ENCODE results near the gene MSX2.

The MSX2 gene

DNA sequence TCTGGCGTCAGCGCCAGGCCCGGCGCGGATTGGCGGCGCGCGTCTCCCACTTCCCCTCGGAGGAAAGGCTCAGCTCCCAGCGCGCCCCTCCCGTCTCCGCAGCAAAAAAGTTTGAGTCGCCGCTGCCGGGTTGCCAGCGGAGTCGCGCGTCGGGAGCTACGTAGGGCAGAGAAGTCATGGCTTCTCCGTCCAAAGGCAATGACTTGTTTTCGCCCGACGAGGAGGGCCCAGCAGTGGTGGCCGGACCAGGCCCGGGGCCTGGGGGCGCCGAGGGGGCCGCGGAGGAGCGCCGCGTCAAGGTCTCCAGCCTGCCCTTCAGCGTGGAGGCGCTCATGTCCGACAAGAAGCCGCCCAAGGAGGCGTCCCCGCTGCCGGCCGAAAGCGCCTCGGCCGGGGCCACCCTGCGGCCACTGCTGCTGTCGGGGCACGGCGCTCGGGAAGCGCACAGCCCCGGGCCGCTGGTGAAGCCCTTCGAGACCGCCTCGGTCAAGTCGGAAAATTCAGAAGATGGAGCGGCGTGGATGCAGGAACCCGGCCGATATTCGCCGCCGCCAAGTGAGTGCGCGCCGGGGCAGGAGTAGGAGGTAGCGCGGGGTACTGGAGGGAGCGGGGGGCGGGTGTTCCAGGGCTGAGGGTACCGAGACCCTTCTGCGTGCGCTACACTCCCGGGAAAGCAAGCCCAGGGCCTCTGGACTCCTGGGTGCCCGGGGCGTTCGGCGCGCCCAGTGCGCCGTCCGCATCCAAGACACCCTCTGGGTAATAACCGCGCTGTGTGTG lies at the start of gene MSX2:
MSX2 (plus strand) TSS at position 99 of the 777 bp plus-strand sequence; CDS start at position 177, 78 bp downstream.
- DNase-seq (ENCODE audit: low read depth) = no peak

DNA sequence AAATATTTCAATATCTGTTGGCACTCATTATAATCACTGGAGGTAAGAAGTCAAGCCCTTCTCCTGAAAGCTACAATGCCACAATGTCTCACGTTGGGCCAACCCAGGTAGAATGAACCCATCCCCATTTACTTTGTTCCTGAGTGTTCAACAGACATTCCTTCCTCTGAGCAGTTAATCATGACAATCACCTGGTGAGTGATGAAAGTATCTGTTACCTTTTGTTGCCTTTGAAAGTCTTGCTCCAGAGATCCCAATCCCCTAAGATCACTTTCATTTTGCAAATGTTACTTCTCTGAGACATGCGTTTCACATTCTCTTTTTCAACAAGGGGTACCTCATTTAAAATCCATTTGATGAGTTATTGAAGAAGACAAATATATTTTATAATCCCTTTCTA lies 49.3 kb upstream of the MSX2 start:
- no peak for DNase-seq (ENCODE audit: low read depth)

DNA sequence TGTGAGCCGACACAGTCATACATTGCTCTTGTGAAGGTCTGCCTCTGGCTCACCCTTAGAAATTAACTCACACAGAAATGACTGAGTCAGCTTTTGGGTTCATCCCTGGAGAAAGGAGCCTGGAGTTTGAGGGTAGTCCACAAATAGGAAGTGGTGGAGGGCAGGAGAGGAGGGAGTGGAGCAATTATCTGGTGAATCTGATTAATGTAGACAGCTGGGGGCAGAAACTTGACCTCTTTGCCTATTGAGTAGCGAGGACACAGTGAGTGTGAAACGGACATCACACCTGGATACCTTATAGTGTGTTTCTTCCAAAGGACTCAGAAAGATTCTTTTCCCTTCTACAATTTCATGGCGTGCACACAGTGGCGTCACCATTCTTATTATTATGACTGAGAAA lies 48.5 kb upstream of the MSX2 start:
- DNase-seq (ENCODE audit: low read depth) = no peak

DNA sequence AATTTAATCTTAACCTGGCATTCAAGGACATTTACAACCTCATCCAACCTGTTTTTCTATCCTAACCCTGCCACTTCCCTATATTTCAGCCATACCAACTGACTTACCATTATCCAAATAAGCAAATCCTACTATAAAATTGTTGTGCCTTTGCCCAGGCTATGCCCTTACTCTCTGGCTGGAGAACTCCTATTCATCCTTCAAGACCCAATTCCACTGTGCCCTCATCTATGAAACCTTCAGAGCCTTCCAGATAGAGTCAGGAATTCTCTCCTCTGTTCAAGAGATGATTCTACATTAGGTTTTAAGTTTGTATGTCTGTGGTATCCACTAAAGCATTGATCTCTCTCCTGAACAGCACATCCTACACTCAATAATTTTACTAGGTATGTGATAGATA lies 46.3 kb upstream of the MSX2 start:
- no peak for DNase-seq (ENCODE audit: low read depth)

DNA sequence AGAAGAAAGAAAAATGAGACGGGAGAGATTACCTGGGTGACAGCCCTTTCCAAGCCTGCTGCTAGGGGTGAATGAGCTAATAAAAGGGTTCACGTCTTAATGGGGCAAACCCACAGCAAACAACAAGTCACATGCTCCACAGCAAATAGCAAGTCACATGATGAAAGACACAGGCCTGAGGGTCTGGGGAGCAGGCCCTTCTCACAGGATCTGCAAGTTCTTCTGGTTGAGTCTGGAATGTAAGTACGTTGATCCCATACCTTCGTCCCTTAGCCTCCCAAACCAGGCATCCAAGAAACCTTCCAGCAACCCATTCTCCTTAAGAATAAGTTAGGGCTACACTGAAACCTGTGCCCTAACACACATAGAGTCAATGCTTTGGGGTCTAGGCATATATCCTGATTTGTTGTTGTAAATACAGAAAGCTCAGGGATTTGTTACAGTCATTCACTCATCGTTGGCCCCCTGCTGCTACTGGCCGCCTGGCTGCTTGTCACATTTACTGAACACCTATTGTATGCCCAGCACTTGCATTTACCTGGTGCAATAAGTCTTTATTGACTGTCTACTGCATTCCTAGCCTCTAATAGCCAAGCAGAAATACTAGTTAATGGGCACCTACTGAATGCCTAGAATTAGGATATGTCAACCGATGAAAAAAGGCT lies 43.3 kb upstream of the MSX2 start:
- DNase-seq (ENCODE audit: low read depth) = no peak

DNA sequence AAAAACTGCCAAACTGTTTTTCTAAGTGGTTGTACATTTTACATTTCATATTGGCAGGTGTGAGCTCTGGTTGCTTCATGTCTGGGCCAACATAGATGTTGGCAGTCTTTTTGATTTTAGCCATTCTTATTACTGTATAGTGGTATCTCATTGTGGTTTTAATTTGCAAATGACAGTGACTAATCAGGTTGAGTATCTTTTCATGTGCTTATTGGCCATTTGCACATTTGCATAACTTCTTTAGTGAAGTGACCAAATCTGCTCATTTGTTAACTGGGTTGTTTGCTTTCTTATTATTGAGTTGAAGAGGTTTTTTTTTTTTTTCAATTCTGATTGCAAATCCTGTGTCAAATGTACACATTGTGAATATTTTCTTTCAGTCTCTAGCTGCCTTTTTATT lies 36.9 kb upstream of the MSX2 start:
- DNase-seq (ENCODE audit: low read depth) = no peak

DNA sequence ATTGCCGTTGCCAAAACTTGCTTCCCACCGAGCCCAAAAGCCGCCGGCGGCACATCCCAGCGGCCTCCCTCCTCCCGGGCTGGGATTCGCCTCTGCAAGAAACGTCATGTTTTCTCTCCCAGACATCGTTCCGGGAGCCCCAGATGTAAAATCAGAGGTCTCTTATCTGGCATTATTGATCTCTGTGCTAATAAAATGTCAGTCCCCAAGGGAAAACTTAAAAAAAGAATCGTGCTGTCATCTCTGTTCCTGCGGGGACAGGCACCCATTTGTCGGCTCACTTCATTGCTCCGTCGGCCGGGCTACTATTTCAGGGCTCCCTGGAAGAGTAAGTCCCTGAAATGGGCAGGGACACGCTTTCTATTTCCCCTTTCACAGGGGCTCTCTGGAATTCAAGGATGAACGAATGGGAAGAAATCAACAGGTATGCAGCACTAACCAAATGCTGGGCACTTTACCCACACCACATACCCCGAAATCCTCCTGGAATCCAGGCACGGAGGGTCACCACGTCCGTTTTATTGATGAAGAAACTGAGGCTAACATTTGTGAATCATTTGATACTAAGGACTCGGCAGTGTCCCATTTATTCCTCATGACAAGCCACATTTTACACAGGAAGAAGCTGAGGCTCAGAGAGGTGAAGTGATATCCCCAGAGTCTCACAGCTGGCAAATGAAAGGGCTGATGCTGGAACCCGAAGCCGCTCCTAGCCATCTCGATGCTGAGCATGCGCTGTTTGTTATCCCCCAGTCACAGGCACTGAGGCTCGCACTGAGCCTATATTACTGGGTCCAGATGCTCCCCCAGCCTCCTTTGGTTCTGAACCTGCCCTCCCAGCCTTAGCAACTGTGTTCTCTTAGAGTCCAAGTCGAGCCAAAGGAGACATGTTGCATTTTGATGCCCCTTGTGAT lies 35.7 kb upstream of the MSX2 start:
- no peak for DNase-seq (ENCODE audit: low read depth)

DNA sequence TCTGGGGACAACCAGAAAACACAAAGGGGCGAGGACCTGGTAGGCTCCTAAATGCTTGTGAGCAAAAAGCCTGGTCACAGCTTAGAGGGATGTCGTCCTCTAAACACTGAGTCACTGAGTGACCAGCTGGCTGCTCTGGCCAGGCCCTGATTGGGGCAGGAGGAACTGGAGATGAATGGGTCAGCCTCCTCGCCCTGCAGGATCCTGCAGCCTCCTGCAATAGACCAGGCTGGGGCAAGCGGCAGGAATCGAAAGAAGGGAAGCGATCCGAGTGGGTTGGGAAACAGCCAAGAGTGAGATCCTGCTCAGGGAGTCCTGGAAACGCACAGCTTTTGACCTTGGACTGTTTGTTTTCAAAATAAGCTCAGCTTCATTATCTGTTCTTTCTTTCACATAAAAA lies 34.1 kb upstream of the MSX2 start:
- no peak for DNase-seq (ENCODE audit: low read depth)

DNA sequence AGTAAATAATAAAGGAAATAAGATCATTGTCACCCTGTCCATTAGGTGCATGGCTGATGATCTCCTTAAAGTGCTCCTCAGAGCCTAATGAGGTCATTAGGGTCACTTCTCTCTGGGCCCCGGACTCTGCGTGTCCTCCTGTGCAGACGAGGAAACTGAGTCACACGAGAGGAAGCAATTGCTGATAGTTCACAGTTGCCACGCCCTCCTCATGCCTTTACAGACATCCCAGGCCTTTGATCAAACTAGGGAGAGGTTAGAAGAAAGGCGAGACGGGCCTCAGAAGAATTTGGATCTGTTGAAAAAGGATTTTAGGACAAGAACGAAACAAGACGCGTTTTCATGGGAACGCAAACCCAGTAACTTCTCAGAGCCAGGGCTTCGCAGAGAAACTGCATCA lies 32.0 kb upstream of the MSX2 start:
- DNase-seq (ENCODE audit: low read depth) = no peak

DNA sequence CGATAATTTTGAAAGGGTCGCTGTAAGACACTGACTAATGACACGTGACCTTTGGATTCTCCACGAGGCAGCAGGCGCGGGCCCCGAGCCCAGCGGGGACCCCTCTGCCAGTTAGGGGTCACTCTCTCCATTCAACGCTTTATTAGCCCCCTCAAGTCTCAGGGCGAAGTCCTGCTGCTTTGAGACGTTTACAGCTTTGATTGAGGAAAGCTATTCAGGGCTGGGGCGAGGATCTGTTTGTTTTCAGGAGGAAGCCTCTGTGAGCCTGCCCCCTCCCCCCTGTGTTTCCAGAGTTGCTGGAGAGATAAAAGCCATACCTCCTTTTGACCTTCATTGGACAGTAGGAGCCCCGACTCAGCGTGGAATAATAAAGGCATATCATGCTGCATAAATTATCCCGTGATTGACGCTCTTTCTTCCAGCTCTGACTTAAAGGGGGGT lies 31.4 kb upstream of the MSX2 start:
- DNase-seq (ENCODE audit: low read depth) = no peak

DNA sequence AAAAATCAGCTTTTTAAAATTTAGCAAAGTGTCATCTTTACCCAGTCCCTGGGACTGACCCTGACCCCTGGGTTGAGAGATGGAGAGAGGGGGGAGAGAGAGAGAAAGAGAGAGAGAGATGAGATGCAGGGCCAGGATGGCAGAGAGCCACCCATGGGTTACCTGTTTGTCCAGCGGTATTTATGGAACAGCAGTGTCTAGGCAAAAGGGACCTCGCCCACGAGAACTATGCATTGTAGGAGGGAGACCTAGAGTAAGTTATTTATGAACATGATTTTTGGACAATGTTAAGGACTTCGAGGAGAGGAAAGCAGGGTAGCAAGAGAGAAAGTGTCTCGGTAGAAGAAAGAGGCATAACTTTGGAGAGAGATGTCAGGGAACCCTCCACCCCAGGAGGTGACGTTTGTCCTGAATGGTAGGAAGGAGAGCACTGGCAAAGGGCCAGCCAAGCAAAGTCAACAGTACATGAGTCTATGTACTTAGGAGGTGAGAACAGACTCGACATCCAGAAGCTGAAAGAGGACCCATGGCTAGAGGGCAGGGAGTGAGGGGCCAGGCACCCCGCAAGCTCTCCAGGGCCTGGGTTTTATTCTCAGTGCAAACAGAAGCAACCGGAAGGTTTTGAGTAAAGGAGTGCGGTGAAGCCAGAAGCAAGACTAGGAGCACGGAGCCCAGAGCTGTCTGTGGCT lies 30.5 kb upstream of the MSX2 start:
- no peak for DNase-seq (ENCODE audit: low read depth)

DNA sequence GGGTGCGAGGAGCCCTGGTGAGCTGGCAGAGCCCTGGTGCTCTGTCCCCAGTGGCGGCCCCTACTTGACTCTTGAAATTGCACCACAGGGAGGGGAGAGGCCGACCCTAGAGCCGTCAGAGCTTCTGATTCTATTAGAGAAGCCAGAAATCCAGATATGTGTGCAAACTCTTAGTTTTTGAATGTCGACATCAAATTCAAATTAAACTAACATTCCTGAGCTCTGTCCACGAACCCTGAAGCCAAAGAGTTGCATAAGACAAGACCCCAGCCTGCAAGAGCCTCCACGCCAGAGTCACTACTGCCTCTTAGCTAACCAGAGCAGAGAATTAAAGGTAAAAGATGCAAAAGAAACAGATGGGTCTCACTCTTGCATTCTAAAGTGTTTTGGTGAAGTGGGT lies 29.8 kb upstream of the MSX2 start:
- DNase-seq (ENCODE audit: low read depth) = no peak

DNA sequence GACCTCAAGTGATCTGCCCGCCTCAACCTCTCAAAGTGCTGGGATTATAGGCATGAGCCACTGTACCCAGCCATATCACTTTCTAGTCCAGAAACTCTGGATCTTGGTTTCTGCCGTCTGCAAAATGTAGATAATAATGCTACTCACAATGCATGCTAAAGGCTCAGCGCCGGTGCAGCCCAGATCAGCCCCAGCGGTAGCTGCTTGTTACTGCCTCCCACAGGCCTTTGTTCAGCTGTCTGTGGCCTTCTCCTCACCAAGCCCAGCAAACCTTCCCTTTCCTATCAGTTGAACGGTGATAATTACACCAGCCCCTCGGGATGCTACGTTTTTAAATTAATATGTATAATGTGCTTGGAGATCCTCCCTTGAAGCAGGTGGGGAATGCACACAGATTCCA lies 26.2 kb upstream of the MSX2 start:
- DNase-seq (ENCODE audit: low read depth) = no peak

DNA sequence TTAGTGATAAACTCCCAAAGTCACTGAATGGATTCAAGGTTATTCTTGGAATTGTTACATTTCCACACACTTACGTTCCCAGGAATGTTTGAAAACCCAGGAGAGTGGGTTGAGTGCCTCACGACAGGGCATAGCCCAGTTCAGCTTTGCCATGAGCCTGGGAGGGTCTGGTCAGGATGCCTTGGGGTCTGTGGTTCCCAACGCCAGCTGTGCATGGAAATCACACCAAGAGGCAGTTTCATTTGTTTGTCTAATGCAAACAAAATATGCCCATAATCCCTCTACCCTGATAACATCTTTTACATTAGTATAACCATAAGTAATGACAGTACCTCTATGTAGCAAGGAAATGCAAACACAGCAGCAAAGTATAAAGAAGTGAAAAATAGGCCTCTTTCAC lies 25.3 kb upstream of the MSX2 start:
- no peak for DNase-seq (ENCODE audit: low read depth)

DNA sequence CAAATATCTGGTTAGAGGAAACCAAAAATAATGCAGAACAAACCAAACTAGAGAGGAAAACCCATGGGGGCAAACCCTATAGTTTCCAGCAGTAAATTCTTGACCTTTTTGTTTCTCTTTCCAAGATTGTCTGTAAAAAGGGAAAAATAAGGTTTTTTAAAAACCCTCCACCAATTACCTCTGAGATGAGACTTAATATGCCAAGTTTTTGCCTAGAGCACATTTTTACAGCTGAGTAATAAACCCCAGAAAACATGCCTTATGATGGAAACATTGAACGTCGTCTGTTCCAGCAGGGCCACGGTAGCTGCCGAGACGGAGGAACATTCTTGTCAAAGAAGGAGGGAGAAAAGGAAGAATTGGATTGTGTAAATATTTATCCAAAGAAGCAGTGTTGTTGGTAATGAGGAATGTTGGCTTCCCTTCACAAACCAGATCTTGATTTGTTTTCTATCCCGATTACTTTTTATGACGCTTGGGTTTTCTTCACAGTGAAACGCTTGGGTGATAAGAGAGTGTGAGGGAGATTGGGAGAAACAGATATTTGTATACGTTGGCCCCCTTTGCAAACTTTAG lies 17.3 kb upstream of the MSX2 start:
- no peak for DNase-seq (ENCODE audit: low read depth)

DNA sequence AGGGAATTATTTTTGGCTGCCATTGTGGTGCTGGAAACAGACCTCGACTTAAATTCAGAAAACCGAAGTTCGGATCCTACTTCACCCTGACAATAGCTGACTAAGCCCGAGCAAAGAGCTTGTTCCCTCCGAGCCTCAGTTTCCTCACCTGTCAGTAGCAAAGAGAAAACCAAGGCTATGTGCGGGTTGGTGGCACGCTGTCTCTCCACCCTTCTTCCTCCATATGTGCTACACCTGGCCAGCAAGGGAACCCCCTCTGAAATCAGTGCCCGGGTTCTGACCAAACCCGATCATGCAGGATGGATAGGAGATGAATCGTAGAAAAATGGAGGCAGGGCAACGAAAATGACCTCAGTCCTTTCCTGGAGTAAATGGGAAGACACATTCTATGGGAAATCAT lies 16.7 kb upstream of the MSX2 start:
- DNase-seq (ENCODE audit: low read depth) = no peak

DNA sequence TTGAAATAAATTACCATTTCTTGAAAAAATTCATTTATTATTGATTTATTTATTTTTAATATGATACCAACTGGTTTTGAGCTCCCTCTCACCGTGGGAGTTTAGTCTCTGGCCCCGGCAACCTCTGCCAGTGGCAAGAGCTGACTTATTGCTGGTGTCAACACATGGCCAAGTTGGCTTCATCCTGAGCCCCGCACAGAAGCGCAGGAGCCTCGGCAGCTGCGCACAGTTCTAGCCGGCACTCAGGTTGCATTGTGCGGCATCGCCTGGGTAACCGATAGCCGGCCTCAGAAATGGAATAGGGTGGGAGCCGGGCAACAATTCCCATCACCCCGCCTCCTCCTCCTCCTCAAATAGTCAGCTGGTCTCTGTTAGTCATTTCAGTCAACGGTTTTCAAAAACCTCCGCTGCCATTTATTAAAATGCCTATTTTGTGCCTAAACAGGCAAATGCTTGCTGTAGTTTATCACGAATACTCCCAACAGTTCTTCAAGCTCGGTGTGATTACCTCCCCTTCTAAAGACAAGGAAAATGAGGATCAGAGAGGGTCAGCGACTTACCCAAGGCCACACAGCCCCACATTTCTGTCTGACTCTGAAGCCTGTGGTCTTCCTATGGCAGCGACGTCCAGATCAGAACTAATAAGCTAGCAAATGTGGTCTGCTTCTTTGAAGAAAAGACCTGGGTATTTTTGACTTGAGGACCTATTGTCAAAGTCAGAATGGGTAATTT lies 15.7 kb upstream of the MSX2 start:
- no peak for DNase-seq (ENCODE audit: low read depth)

DNA sequence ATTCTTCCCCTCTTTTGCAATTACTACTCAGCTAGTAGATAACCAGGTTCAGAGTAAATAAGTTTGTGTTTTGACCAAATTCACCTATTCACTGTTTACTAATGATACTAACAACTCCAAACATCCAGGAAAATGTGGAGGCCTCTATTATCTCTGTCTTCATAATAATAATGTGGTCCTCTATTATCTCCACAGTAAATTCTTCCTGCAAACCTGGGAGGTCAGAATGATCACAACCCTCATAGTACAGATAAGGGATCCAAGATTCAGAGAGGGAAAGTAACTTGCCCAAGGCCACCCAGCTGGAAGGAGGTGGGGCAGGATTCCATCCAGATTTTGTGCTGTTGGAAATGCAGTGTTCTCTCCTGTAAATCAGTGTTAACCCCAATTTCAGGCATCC lies 9.6 kb upstream of the MSX2 start:
- DNase-seq (ENCODE audit: low read depth) = no peak

DNA sequence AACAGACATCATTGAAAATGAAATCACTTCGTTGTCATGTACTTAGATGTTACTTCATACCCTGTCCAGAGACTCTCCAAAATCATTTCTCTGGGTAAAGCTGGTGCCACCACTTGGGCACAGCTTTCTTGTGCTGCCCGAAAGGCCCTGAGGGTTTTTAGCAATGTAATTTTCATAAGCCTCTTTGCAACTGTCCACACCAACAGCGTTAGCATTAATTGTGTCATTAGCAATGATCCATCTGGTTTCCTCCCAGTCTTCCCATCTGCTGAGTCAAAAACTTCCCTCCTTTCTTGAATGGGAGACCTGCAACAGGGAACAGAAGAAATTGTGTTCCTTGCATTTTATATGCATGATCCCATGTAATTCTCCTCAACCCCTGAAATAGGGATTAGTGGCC lies 8.6 kb upstream of the MSX2 start:
- no peak for DNase-seq (ENCODE audit: low read depth)

DNA sequence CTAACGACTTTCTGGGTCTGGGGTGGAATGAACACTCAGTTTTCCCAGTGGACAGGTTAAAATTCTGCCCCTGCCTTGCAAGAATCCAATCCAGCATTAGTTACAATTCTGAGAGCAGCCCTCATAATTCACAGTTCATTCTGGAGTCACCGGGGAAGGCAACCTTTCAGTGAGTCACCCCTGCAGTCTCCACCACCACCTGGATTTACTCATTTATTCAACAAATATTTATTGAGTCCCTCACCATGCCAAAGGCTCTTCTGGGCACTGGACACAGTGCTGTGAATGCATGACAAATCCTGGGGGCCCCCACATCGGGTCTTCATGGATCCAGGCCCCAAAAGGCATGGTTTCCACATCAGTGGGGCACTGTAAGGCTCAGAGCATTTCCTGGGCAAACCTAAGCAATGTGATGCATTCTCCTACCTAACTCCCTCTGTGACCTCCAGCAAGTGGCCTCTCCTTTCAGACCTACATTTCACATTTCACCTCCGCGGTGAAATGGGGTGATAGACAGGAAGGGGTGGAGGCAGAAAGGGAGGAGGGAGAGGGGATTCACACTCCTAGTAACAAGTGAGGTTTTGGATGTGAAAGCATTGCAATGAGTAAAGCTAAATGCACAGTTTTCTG lies 6.4 kb upstream of the MSX2 start:
- DNase-seq (ENCODE audit: low read depth) = no peak

Data from activated T-helper 1 cell treated with Interleukin-2 at 50 U/mL for 16 hours (primary cell).